NOMO-1 treated with DMSO at 0.1 percent for 48 hours (cell line): ENCODE measurements around the gene LINGO1.
A peak's percentile ranks its signal among the peaks of the same experiment; 100 is the strongest.

ENCODE experiments used
- DNase-seq: peaks from one replicate; lab custom pipeline; 2025; ENCODE audit not compliant: unreplicated experiment; lab: John Stamatoyannopoulos, UW

The LINGO1 gene

DNA sequence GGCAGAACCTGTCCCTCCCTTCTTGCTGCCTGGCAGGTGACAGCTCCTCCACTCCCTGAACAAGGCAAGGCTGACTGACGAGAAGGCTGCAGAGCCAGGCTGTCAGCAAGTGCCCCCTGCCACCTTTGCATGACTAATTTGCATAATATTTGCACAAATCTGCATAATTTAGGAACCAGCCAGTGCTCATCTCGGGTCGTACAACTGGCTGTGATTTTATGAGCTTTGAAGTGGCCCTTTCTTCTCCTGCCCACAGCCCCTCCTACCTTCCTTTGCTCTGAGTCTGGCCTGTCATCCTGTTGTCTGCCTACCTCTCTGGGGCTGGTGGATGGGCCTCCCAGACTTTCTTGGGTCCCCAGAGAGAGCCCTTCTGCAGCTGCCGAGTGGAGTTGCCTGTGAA, 58.9 kb downstream of the LINGO1 start:
- DNase-seq = no peak

DNA sequence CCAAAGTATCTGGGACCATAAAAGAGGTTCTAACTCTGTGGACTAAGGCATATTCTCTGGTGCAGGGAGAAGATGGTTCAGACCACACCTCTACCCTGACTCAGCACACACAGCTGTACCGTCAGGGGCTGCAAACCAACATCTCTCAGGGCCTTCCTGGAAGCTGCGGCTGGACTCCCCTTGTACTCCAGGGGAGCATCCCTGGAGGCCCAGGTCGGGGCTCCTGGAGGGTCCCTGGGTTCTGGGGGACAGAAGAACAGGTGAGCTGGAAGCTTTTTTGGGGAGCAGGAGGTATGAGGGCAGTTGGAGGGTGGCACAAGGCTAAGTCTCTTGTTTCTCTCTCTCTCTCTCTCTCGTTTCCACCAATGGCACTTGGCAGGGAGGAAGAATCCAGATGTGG, 60.5 kb downstream of the LINGO1 start:
- no peak for DNase-seq

DNA sequence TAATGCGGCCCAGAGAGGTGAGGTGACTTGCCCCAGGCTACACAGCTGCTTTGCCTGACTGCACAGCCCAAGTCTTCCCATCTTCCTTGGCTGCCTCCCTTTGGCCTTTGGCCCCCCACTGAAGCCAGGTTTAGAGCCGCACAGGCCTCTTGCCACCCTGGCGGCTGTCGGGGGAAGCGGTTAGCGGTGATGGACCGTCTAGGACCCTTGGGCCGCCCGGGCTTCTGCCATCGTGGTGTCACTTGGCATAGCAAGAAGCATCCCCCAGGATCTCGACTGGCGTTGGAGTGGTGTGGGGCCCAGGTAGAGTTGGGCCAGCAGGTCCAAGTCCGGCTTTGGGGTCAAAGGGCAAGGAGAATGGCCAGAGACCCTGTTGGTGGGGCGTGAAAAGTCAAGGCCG, 61.0 kb downstream of the LINGO1 start:
- DNase-seq = no peak

DNA sequence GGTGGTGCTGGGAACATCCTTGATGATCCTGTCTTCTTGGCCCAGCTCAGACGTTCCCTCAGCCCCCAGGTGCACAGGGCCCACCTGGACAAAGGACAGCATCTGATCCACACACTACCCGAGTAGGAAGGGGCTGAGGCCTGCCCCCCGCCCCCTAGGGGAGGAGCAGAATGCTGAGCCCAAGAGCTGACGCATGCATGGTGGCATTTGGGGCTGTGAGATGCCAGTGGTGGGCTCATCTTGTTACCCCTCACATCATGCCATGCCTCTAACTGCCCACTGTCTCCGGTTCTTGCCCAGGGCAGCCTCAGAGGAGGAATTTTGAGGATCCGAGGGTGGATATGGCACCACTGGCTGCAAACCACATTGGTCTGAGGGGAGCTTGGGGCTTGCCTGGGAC, 61.5 kb downstream of the LINGO1 start:
- no peak for DNase-seq

DNA sequence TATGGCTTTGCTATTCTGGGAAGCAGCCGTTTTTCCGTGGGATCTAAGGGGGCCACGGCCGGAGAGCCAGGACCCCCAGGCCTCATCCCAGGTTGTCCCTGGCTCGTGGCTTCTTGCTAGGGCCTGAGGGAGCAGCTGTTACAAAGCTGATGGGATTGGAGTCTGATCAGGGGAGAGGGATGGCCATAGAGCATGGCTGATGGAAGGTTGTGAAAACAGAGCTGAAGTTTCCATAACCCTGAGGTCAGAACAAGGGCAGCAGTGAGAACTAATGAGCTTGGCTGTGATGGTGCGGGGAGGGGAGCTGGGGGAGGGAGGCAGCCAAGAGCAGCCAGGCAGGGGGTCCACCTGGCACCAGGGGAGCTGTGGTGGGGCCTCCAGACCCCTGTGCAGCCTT, 63.0 kb downstream of the LINGO1 start:
- peak; percentile 50 for DNase-seq

DNA sequence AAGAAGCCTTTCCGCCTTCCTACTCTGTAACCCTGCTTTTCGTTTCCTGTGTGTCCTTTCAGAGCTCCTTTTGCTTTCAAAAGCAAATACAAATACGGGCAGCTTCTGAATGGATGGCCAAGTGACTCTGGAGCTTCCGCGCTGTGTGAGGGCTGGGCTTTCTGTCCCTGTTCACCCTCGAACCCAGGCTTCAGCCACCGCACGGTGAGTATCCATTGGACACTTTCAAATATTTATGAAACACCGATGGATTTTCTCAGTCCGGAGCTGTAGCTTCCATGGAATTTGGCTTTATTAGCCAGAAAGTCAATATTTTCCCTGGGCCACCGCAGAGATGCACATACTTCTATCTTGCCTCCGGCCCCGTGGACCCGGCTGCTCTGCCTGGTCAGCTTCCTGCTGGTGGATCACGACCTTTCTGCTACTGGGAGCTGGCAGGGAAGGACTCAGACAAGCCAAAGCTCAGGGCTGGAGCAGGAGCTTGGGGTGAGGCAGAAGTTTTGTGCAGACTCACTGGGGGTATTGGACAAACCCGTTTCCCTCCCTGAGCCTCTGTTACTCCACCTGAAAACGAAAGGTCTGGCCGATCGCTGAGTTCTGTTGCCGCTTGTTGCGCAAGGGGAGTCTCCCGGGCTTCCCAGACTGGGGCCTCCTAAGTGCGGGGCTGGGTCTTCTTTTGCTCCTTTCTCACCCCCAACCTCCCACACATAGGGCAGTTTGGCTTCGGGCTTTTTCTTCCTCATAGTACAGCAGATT, 63.6 kb downstream of the LINGO1 start:
- peak; percentile 46 for DNase-seq

DNA sequence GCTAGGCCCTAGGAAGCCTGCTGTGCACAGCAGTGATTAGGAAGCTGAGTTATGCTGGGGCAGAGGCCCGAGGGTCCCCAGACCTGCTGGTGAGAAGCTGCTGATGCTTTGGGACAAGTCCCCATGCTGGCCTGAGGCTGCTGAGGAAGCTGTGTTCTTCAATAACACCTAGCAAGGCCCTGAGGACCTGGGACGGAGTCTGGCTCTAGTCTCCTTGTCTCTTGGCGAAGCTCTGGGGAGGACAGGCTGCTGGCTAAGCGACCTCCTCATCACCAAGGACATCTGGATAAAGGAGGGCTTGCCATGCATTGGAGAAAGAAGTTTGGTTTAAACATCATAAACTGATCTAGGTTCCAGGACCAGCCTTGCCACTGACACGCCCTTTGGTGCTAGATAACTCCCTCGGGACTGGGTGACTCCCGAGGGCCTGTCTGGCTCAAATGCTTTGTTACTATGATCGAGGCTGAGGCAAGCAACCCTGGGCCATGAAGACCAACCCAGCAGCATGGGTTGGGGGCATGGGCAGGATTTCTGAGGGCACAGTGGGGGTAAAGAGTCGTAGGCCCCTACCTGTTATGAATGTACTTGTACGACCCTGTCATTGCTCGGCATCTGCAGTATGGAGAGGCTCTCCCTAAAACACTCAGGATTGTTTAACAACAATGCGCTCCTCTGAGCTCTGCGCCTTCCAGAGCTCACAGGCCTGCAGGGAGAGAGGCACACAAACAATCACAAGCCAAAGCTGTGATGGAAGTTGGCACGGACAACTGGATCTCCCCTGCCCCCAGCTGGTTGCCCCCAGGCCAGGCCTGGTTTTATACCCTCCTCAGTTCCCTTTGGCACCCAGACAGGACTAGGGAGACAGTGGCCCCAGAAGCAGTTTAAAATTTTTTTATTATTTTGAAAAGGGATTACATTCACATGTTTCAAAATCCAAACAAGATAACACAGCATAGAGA, 64.4 kb downstream of the LINGO1 start:
- DNase-seq = no peak

DNA sequence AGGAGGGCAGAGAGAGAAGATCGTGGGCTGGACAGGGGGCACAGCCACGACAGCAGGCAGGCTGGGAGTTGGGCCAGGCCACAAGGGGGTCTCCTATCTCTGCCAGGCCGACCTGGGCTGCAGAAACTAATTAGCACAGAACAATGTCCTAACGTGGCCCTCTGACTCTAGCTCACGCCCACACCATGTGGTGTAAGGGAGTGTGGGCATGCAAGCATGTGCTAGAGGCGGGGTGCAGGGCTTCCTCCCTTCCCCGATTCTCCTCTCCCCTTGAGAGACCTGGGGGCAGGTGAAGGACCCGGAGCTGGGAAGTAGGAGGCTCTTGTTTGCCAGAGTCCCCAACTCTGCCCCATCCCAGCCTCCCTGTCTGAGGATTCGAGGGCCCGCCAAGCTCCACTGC, 65.5 kb downstream of the LINGO1 start:
- no peak for DNase-seq

DNA sequence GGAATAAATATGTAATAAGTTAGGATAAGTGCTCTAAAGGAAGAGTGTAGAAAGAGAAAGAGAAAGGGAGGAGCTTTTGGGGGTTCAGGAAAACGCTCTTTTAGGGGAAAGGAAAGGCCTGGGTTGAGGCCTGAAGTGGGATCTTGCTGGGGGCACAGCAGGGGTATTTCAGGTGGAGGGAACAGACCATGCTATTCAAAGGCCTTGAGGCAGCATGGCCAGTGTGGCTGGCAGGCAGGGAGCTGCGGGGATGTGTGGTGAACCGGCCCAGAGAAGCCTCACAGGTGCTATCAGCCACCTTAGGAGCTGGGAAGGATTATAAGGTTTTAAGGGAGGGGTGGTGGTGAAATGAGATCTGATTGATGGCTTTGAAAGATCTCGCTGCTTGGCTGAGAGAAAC, 66.6 kb downstream of the LINGO1 start:
- DNase-seq = no peak

DNA sequence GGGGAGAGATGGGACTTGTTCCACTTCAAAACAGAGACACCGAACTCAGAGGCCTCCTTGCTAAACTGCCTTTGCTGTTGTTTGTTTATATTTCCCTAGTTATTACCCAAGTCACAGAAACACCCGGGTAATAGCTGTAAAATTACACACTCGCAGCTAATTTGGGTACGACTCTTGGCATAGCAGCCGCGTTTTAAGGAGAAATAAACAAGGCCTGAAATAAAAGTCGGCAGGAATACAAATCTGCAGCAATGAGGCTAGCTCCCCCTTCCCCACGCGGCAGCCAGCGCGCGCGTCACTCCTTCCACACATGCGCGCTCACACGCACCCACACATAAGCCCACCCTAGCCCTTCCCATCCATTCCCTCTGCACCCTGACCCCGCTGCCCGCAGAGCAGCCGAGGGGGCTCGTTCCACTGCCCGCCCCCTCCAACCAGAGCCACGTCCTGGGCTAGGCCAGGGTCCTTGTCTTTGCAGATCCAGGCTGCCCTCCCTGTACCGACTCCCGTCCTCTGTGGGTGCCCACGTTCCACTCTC, 67.3 kb downstream of the LINGO1 start:
- DNase-seq = no peak

DNA sequence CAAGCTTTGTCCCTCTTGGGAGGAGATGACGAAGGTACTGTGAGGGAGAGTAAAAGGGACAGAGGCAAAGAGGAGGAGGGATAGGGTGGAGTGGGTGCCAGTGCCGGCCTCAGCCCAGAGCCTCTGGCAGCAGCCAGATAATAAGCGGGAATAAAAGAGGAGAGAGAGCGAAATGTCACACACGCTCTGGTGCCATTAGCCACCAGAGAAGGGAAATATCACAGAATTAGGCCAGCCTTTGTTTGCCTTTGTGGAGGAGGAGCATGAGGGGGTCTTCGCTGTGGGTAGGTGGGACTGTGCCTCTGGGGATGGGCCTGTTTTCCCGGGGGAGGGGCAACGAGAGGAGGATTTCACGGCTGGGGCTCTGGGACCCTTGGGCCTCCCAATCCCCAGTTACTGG, 67.8 kb downstream of the LINGO1 start:
- DNase-seq = no peak

DNA sequence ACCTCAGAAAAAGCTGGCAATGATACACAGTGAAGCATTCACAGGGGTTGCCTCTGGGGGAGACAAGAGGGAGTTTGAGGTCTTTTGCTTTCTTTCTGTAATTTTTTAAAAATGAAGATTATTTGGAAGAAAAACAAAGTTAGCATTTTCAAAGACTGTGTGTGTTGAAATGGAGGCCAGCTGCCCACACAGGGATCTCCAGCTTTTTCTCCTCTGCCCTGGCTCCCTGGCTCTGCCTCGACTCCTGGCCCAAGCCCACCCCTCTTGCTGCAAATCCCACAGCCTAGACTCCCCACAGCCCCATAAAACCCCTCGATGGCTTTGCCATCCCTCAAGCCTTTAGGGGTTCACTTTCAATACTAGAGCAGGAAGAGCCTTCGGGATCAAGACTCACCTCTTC, 68.4 kb downstream of the LINGO1 start:
- DNase-seq = no peak

DNA sequence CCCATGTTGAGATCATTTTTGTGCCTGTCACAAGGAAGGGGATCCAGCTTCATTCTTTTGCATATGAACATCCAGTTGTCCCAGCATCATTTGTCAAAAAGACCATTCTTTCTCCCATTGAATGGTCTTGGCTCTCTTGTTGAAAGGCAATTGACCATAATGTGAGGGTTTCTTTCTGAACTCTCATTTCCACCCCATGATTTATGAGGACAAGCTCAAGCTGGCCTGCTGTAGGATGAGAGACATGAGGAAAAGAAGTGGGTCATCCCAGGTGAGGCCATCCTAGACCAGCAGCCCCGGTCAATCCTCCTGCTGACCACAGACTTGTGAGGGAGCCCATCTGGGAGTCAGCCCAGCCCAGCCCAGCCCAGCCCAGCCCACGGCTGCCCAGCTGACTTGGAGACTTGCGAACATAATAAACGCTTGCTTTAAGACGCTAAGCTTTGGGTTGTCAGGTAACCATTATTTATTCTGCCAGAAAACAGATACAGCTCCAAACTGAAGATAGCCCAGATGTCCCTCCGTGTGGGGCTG, 69.0 kb downstream of the LINGO1 start:
- no peak for DNase-seq
